GM10266 (cell line): ENCODE data around the gene KCNN4.

Experiments
- DNase-seq: peaks from one replicate; pipeline ENCODE4 v3.0.0; 2012; ENCODE audit errors: extremely low spot score
- CTCF ChIP-seq: IDR thresholded peaks from 2 replicates; pipeline ENCODE4 v1.5.1; 2012; ENCODE audit warnings: mild to moderate bottlenecking, low read depth; ENCODE audit not compliant: control insufficient read depth, insufficient read depth; ENCODE audit errors: missing control alignments

Gene KCNN4

GRCh38 chr19:43739439-43740235 is 41.1 kb downstream of the KCNN4 start:
- no peak for DNase-seq
- TF ChIP-seq CTCF, result no peak

GRCh38 chr19:43738780-43739211 is 42.0 kb downstream of the KCNN4 start:
- DNase-seq, result no peak
- no peak for TF ChIP-seq CTCF

- DNase-seq, result no peak
- no peak for TF ChIP-seq CTCF
Measured at GRCh38 chr19:43735957-43736356, 44.8 kb downstream of the KCNN4 start.

GRCh38 chr19:43735013-43735412 is 45.8 kb downstream of the KCNN4 start:
- no peak for TF ChIP-seq CTCF
- no peak for DNase-seq

GRCh38 chr19:43731846-43732245 is 48.9 kb downstream of the KCNN4 start:
- DNase-seq, result no peak
- no peak for TF ChIP-seq CTCF

GRCh38 chr19:43731346-43731745 is 49.4 kb downstream of the KCNN4 start:
- DNase-seq, result no peak
- no peak for TF ChIP-seq CTCF

GRCh38 chr19:43729919-43730318 is 50.9 kb downstream of the KCNN4 start:
- no peak for DNase-seq
- TF ChIP-seq CTCF, result no peak
